SH-SY5Y (cell line): ENCODE results near the gene SFXN1.

ENCODE experiments used
- GATA2 ChIP-seq: IDR thresholded peaks from 2 replicates; pipeline ENCODE4 v1.6.1; 2011; ENCODE audit warnings: mild to moderate bottlenecking, low read depth, low read length
- GATA3 ChIP-seq: IDR thresholded peaks from 2 replicates; pipeline ENCODE4 v1.6.1; 2011; ENCODE audit warnings: low read depth, mild to moderate bottlenecking, low read length, moderate library complexity

DNA sequence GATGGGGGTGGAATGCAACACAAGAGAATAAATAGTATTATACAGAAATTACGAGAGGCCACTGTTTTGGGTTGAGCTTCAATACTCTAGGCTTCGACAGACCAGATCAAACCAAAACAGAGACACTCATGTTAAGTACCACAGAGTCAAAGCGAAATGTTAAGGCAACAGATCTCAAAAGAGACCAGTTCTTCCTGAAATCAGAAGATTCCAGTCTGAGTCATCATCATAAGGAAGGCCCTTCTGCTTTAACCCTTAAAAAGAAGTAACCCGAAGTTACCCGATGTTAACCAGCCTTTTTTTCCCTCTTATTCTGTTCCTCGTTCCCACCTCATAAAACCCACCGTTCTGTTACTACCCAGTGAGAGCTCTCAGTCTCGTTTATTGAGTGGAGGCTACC lies 75.9 kb downstream of the SFXN1 start:
- no peak for TF ChIP-seq GATA2
- no peak for TF ChIP-seq GATA3
